CD4-positive, alpha-beta T cell treated with Interleukin-2 at 100 ng/mL for 4 hours (primary cell): ENCODE results near the gene CRB2.
"Not testable (repeated sequence)": the region's sequence is repeated elsewhere in the genome, so short reads cannot be mapped to it uniquely, and the experiment has no call there.

Experiments used
- DNase-seq: peaks from one replicate; pipeline ENCODE4 v3.0.0-alpha.2; 2020; ENCODE audit warnings: low spot score

The CRB2 gene

DNA sequence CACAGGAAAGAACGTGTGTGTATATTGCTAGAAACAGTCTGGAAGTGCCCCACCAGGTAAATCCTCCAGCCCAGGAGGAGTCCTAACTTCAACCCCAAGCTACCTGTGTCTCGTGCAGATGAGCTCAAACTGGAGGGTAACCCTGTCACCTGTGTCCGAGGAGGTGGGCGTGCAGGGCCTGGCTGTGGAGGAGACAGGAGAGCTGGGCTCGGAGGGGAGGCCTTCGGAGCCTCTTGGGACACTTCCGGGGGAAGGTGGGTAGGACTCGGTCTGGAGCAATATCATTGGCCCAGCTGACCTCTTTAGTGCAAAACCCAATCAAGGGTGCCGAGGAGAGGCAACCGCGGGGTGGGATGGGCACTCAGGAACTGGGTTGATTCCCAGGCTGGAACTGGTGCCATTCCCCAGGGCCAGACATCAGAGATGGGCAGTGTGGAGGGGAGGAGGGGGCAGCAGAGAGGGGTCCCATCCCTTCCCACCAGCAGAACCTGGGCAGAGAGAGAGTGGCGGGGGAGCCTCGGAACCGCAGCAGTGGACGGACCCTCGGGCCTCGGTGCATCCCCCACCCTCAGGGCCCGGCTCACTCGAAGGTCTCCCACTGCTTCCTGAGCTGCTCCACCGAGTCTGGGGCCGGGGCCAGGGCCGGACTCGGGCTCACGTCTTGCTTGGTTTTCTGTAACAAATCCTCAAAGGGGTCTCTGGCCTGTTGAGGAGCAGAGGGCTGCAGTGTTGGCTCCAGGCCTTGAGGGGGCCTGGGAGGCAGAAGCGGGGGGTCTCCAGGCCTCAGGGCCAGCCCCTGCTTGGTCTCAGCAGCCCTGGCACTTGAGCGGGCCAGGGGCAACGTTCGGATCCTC is 25.1 kb downstream of the CRB2 start:
- no peak for DNase-seq

DNA sequence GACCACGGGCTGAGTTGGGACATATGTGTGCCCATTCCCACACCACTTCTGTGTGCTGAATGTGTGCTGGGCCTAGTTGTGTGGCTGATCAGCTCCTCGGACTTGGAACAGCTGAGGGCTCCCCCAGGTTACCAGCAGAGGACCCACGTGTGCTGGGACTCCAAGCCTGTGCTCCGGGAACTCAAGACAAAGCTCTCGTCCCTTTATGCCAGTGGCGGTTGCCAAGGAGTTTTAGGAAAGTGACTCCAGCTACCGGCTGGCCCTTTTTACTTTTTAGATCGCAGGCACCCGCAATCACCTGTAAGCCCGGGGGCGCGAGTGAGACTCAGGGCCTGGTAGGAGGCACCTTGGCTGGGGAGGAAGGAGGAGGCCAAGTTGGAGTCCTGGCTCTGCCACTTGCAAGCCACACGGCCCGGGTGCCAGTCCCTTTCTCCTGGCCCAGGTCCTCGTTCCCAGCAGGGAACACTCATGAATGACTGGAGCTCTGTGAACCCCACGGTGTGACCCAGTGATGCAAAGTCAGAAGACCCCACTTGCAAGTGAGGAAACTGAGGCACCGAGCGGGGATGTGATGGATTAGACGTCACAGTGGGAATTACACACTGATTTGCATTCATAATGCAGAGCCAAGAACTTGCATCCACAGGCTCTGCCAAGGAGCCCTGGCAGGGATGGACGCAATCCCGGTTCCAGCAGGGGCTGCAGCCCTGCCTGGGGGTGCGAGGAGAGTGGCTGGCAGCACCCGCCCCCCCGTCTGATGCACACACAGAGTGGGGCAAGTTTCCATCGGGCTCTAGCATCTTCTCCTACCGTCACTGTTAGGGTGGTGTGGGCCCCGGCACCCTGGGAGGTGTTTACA is 26.9 kb downstream of the CRB2 start:
- DNase-seq = no peak

DNA sequence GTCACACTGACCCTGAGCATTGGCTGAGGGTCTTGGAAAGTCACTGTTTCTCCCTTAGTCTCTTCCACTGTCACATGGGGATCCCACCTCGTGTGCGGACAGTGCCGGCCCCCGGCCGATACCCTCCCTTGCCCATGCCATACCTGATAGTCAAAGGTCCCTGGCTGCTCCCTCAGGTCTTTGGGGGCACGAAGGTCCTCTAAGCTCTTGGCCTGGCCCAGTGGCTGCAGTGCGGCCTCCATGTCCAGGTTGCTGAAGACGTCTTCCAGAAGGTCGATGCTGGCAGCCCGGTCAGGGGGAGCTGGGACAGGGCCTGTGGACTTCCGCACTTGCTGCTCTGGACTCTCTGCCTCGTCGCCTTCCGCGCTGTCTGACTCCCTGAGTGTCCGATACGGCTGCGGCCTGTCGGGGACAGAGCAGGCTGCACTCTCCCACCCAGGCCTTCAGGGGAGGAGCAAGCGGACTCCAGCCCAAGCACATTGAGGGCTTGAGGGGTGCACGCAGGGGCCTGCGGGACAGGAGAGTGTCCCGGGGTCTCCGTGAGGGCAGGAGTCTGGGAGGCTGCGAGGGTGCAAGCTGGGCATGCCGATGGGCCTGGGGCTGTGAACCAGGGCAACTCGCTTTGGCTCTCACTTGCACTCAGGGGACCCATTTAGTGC is 27.6 kb downstream of the CRB2 start:
- DNase-seq = no peak

DNA sequence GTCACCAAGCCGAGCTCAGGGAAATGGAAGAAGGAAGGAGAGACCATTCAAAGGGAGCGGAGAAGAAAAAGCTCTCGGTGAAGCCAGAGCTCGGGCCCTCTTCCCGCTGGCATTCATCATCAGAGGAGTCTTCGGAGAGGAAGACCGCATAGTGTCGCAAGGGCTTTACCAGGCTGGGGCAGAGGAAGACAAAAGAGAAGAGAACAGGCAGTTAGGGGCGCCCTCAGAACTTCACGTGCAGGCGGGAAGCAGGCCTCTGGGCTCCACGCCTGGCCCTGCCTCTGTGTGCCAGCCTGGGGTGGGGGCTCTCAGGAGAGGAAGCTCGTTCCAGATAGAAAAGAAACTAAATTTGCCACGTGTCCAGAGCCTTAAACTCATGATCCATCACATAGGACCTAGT is 31.7 kb downstream of the CRB2 start:
- no peak for DNase-seq

DNA sequence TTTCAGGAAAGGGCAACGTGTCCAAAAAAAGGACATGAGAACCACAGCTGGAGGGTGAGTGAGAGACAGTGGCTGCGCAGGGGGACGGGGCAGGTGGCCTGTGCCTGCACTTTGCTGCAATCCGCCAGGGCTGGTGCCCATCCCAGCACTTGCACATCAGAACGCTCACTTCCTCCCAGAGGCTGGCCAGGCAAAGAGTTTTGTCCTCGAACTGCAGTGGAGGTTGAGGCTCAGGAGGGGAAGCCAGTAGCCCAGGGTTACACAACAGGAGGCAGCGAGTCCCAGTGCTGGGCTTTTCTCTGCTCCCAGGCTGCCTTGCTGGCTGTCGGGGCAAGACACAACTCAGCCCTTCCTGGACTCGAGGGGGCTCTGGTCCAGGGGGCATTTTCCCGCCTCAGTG is 33.1 kb downstream of the CRB2 start:
- DNase-seq = no peak

DNA sequence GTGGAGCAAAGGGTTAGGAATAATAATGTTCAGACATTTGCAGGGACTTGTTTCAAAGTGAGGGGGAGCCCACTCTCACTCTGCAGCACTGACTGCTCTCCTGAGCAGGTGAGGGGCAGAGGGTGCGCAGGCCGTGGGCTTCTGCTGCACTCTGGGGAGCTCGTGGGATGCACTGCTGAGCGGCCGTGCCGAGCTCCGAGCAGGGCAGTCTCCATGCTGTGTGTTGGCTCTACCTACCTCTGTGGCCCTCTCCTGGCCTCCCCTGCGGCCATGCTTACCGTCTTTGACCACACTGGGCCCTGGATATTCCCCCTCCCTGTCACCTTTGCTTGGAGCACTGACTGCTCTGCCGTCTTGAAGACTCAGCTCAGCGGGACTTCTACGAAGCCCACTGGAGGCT is 33.7 kb downstream of the CRB2 start:
- no peak for DNase-seq

DNA sequence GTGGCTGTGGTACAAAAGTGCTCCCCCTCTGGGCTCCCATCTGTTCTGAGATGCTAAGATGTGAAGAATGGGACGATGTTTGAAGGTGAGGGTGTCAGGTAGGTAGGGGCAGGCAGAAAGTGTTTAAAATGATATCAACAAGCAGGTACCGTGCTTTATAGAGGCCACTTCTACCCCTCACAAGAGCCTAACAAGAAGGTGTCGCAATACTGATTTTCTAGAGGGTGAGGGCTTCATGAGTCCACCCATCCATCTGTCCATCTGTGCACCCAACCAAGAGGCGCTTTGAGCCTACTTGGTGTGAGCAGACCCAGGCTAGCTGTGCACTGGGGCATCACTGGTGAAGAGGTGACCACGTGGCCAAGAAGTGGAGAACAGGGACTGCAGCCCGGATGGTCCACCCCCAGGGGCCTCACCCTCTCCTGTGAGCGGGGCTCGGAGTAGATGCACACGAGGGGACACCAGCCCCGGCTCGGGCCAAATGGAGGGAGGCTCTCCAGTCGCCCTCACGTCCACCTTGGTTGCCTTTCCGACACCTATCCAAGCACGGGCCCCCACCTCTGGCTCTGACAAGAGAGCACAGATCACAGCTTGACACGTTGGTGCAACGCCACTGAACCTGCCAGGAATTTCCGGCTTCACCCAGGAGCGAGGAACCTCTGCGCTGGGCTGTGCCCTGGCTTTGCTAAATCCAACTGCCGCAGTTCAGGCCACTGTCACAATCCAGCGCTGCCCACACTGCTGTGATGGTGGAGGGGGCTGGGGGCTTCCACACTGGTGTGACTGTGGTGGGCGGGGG is 34.5 kb downstream of the CRB2 start:
- DNase-seq = no peak

DNA sequence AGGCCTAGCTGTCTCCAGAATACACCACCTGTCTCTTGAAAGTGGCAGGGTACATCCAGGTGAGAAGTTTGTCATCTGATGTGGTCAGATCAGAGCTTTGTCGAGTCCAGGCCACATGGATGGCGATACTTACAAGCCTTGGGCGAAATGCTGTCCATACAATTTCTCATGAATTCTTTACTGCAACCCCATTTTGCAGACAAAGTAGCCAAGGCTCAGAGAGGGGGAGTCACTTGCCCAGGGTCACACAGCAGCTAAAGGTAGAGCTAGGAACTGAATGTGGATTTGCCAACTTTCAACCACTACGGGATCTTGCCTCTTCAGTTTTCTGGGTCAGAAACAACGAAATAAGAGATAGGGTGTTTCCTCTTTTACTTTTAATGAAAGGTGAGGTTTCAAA is 35.2 kb downstream of the CRB2 start:
- no peak for DNase-seq

DNA sequence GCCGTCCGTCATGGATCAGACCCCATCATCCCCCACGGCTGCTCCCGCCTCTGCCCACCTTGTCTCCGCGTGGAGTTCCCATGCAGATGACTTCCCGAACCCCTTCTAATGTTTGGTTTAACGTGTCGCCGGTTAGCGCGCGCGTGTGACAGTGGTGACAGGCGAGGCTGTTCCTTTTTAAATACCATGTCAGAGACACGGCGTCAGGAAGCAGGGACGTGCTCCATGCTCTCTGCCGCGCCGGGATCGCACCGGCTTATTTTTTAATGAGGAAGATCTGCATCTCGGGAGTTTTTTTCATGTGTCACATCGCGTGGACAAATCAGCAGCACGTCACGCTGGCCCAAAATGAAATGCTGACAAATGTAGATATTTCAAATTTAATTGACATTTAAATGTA is 35.9 kb downstream of the CRB2 start:
- DNase-seq = no peak

DNA sequence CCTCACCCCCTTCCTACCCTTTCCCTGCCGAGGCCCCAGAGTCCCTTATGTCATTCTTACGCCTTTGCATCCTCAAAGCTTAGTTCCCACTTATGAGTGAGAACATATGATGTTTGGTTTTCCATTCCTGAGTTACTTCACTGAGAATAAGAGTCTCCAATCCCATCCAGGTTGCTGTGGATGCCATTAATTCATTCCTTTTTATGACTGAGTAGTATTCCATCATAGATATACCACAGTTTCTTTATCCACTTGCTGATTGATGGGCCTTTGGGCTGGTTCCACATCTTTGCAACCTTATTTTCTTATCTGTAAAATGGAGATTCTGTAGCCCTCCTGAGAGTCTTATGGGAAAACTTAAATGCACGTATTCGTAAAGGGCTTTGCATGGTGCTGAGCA is 36.8 kb downstream of the CRB2 start:
- DNase-seq = no peak

DNA sequence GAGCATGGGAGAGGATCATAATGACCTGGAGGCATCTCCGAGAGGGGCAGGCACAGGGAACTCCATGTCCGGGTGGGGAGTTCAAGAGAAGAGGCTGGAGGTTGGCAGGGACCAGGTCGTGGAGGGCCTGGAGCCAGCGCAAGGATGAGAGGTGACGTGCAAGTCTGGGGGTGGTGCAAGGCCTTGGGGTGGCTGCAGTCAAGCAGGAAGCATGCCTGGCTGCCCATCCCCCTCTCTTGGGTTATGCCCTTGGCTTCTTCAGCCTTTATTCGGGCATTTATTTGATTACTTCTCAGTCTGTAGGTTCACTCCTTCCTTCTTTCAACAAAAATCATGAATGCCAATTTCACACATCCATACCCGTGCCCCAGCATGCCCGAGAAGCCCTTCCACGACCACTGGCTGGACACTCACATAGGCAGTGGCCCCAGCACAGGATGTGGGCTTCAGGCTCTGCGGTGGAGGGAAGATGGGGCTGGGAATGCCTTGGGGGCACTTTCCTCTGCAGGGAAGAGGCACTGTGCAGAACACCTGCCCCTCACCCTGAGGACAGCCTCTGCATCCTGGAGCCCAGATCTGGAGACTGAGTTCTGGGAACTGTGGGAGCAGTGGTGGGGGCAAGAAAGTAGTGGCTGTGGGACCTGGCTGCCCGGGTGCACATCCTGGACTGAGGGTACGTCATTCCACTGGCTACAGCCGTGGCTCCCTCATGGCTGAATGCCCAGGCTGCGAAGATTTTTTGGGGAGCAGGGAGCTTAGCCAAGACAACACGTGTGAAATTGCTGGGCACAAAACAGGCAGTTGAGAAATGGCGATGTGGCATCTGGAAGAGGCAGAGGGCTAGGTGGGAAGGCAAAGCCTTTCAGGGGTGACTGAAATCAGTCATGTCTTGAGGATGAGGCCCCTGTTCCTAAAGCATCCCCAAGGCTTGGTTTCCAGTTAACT is 38.6 kb downstream of the CRB2 start:
- no peak for DNase-seq

DNA sequence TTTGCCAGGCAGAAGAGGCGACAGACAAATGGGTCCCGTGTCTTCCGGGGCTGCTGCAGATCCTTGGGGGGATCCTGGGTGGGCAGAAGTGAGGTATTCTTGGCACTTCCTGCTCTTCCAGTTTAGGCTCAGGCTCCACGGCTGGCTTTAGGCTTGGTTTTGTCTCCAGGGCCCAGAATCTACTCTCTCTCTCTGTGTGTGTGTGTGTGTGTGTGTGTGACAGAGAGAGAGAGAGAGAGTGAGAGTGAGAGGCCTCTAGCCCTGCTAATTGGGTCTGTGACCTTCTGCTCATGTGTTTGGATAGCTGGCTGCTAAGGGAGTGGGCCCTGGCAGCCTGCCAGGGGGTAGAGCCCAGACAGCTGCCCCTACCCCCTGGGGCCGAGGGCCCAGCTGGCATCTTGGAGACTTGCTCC is 39.3 kb downstream of the CRB2 start:
- DNase-seq = no peak

DNA sequence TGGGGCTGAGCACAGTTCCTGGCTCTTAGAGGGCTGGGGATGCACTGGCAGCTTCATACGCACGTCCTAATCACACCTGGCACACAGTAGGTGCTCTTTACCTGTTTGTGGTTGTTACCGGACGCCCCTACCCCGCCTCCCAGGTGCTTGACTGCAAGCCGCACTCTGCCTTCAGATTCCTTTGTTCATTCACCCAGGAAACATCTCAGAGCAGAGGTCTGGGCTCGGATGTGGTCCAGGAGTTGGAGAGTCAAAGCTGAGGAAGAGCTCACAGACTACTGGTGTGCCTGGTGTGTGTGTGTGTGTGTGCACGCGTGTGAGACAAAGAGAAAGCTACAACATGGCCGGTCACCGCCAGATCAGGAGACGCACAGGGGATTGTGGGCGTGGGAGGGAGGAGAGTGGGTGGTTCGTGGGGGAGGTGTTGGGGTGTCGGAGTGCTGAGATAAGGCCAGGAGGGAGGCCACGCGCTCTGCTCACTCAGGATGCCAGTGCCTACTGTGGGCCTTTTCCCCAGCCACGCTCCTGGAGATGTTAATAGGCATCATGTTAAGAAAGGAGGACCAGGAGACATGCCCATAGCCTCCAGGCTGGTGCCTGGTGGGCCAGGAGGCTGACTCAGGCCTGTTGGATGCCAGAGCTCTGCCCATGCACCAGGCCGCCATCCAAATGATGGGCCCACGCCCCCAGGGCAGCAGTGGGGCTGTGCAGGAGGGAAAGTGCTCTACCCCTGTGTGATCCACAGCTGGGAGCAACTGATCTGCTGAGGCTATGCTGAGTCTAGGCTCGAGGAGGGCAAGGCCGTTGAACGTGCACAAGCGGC is 39.9 kb downstream of the CRB2 start:
- DNase-seq = no peak

DNA sequence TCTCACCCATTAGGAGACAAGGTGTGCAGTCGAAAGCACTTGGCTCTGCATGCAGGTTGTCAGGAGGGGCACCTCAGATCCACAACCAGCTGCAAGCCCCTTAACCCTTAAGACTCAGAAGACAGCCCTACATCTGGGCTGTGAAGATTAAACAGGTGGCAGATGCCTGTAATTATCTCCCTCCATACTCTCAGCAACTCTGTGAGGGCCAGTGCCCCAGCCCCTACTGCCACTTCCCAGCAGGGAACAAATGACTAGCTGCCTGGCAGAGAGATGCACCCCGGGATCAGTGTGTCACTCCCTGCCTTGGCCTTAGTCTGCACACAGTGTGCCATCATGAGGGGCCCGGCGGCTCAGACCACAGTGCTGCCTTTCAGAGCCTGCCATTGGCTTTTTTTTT is 42.0 kb downstream of the CRB2 start:
- no peak for DNase-seq

DNA sequence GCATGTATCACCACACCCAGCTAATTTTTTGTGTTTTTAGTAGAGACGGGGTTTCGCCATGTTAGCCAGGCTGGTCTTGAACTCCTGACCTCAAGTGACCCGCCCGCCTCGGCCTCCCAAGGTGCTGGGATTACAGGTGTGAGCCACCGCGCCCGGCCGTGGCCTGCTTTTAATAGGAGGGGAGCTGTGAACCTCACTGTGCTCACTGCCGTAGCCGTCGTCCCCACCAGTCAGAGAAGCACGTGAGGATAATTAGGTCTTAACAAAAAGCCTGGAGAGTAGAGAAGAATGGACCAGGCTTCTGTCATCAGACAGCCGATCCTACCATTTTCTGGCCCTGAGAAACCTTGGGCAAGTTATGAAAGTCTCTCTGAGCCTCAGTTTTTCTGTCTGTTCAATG is 42.9 kb downstream of the CRB2 start:
- DNase-seq = not testable (repeated sequence)

DNA sequence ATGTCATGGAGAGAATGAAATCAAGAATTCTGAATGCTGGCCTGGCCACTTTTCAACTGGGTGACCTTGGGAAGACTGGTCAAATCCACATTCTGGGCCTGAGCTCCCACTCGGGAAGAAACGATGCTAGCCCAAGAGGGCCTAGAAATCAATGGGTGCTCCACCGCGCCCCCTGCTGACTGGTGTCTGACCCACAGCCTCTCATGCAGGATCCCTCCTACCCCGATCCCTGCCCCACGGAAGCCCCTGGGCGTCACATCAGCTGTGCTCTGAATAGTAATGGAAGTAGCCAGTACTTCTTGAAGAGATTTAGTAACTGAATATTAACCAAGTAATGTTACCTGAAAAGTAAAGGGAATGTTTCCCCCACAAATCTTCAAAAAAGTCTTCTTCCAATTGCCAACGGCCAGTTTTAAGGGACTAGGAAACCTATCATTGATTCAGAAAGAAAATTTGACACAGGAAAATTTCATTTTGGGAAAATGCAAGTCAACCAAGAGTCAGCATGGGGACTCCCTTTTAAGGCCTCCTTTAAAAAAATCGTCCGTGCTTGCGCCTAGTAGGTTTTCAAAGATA is 43.9 kb downstream of the CRB2 start:
- no peak for DNase-seq

DNA sequence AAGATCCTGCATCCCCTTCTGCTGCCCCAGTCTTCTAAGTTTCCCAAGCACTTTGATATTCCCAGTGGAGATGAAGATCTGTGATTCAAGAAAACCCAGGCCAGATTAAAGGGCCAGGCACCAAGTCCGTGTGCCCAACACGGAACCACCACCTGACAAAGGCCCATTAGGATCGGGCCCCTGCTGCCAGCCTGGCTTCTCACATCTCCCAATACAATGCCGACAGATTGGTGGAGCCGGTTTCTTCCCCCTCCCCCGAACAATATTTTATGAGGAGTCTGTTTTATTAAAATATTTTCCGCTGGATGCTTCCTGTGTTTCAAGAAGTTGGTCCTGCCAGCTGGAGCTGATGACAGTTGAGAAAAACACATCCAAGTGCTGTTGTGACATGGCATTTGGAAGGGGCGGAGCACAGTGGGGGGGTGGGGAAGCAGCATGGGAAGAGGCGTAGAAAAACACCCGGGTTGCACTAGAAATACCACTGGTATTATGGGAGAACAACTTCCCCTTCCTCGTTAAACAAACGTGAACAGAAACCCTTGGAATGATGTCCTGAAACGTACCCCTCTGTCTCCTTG is 45.0 kb downstream of the CRB2 start:
- no peak for DNase-seq

DNA sequence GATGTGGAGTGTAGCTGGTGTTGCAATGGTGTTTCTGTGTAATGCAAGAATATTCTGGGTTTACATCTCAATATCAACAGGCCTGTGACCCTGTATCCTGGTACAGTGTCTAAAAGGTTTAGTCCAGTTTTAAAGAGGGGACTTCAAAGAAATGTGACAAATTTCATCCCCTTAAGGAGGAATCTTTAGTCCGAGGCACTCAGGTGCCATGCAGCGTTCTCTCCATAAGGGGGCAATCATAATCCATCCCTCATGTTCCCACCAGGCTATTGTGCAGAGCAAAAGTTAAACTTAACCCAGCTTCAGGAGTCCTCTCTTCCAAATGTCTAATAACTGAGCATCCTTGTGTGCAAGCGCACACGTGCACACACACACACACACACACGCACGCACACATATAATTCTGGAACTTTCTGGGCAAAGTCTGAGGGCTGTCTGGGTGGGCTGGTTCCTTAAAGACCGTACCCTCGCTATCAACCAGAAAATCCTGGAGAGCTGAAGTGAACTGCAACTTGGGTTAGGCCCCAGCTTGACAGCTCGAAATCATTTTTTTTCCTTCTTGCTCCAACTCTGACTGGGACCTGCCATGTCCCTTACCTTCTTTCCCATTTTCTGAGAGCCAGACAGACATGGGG is 46.0 kb downstream of the CRB2 start:
- DNase-seq = no peak
